SH-SY5Y (cell line): ENCODE measurements around the gene SKP2.

ENCODE experiments used
- GATA2 ChIP-seq: IDR thresholded peaks from 2 replicates; pipeline ENCODE4 v1.6.1; 2011; ENCODE audit warnings: mild to moderate bottlenecking, low read depth, low read length
- GATA3 ChIP-seq: IDR thresholded peaks from 2 replicates; pipeline ENCODE4 v1.6.1; 2011; ENCODE audit warnings: low read depth, mild to moderate bottlenecking, low read length, moderate library complexity

GRCh38 chr5:36175043-36175442 is 23.1 kb downstream of the SKP2 start:
- no peak for TF ChIP-seq GATA2
- TF ChIP-seq GATA3, result no peak
